CD4-positive, alpha-beta T cell treated with Interleukin-10 for 1 hour (primary cell): ENCODE measurements around the gene FERMT1.
"Not testable (repeated sequence)": the region's sequence is repeated elsewhere in the genome, so short reads cannot be mapped to it uniquely, and the experiment has no call there.

Experiments
- DNase-seq: peaks from one replicate; pipeline ENCODE4 v3.0.0-alpha.2; 2020

FERMT1 gene

DNA sequence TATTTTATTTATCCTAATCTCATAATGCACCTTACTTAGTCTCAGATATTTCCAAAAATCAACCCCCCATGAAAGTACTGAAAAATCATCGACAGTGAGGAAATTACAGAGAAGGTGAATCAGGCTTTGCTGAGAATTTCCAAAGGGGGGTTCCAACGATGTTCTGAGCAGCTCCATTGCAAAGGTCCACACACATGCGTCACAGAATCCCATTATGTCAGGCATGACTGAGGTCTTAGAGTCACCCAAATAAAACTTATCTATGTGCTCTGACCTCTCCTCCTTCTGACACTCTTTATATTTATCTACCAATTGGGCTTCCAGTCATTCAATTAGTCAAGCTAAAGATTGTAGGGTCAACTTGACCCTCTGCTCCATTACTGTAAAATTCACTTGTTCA lies 56.2 kb downstream of the FERMT1 start:
- DNase-seq = no peak

DNA sequence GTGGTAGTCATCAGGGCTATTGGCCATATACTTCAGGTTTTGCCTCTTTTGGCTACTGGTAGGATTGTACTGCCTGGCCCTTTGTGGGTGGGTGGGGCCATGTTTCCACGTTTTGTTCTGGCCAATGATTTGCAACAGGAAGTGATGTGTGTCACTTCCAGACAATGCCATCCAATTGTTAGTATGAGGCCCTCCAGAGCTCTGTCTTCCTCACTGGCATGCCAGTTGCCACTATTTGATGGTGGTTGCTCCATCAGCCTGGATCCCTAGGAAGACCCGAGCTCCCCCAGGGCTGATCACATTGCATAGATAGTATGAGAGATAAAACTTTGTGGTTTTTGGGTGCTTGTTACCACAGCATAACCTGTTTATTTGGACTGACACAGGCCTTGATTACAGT lies 61.3 kb downstream of the FERMT1 start:
- DNase-seq = no peak

DNA sequence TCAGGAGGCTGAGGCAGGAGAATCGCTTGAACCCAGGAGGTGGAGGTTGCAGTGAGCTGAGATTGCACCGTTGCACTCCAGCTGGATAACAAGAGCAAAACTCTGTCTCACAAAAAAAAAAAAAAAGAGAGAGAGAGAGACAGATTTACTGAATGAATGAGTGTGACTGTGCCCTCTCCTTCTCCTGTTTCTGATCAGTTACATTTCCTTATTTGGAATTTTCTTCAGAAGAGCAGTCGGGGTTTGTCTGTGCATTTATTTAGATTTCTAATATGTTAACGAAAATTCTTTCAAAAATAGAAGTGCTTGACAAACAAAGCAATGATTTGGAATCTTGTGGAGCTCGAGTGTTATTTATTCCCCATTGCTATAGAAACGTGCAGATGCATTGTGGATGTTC lies 62.6 kb downstream of the FERMT1 start:
- no peak for DNase-seq

GRCh38 chr20:6058684-6059295 lies 64.0 kb downstream of the FERMT1 start:
- no peak for DNase-seq

DNA sequence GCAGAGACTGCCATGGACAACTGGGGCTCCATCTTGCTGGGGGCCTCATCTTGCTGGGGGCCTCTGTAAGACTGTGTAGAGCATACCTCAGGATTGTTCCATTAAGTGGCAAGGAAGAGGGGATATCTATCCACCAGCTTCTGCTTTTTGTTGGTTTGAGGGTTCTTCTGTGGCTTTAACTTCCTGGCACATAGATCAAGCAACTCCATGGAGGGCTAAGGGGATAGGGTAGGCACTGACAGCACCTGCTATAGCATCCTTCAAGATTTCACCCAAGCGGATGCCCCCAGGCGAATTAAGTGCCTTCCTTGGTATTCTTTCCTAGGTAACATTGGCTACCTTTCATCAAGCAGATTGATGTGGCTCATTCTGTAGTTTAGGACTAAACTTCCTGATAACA lies 65.1 kb downstream of the FERMT1 start:
- DNase-seq = no peak

GRCh38 chr20:6057139-6057538 lies 65.7 kb downstream of the FERMT1 start:
- DNase-seq = no peak

GRCh38 chr20:6055981-6056569 lies 66.8 kb downstream of the FERMT1 start:
- no peak for DNase-seq

DNA sequence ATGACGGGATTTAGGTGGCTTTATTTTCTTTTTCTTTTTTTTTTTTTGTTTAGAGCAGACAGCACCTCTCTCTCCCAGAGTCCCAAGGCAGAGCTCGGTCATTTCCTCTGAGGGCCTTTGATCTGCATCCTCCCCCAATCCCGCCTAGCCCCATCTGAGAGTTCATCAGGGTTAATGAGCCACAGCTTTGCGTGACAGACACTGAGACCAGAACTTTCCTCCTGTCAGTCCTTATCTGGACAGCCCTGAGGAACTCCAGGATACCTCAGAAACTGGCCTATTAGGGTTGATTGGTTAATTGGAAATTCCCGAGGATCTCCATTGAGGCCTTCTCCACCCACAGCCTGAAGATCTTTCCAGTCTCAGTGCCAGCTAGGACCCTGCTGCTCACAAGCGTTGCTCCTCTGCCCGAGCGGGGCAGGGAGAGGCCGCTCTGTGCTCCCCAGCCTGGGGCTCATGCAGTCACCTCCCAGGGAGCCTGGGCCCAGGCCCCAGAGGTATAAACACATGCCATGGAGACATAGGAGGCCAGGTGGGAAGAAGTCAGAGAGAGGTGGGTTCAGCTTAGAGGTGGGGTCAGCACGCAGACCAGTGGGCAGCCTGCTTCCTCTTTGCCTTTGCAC lies 67.6 kb downstream of the FERMT1 start:
- no peak for DNase-seq

GRCh38 chr20:6054689-6055051 lies 68.2 kb downstream of the FERMT1 start:
- DNase-seq = not testable (repeated sequence)

- no peak for DNase-seq
Measured at GRCh38 chr20:6053776-6054688, 68.8 kb downstream of the FERMT1 start, which contains the start of gene LRRN4. Gene LRRN4 (minus strand): TSS chr20:6054060. CDS start chr20:6052799, 1,261 bp downstream.

GRCh38 chr20:6053064-6053775 lies 69.6 kb downstream of the FERMT1 start:
- no peak for DNase-seq

DNA sequence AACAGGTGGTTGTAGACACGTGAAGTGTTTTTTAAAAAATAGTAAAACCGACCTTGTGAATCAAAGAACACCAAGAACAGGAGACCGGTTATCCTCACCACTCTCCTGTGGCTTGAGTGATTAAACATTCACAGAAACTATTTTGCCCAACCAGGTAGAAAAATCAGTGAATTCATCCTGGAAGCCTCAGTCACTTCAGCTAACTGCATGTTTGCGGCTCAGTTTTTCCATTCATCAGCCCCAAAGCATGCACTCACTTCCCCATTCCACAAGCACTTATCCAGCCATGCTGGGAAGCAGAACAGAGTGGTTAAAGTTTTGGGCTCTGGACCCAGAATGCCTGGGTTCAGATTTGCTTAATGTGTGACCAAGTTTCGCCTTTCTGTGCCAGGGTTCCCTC lies 71.3 kb downstream of the FERMT1 start:
- no peak for DNase-seq

DNA sequence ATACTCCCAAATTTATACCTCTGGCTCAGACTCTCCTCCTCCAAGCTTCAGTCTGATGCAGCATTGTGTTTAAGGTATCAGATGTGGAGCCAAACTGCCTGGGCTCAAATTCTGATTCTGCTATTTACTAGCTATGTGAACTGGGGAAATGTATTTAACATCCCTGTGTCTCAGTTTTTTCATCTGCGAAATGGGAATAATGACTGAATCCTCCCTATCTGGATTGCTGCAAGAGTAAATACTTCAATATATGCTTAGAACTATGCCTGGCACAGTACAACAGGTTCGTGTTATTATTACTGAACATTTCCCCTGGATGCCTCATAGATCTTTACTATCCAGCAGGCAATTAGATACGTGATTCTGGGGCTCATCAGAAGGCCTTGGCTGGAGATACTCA lies 74.4 kb downstream of the FERMT1 start:
- no peak for DNase-seq

GRCh38 chr20:6046432-6046831 lies 76.4 kb downstream of the FERMT1 start:
- no peak for DNase-seq

DNA sequence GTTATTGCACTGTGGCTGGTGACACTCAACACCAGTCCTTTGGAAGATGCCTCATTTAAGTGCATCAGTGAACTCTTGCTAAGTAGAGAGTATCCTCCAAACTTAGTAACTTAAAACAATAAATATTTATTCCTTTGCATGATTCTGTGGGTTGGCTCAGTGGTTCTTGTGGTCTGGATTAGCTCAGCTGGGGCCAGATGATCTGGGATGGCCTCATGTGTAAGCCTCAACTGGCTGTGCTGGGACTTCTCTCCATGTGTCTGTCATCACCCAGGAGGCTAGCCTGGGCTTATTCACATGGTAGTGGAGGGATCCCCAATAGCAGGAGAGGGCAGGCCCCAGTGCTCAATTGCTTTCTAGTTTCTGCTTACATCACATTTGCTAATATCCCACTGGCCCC lies 77.3 kb downstream of the FERMT1 start:
- DNase-seq = no peak

GRCh38 chr20:6044115-6044514 lies 78.7 kb downstream of the FERMT1 start:
- no peak for DNase-seq

- DNase-seq = no peak
Measured at GRCh38 chr20:6041808-6042265, 81.0 kb downstream of the FERMT1 start.

DNA sequence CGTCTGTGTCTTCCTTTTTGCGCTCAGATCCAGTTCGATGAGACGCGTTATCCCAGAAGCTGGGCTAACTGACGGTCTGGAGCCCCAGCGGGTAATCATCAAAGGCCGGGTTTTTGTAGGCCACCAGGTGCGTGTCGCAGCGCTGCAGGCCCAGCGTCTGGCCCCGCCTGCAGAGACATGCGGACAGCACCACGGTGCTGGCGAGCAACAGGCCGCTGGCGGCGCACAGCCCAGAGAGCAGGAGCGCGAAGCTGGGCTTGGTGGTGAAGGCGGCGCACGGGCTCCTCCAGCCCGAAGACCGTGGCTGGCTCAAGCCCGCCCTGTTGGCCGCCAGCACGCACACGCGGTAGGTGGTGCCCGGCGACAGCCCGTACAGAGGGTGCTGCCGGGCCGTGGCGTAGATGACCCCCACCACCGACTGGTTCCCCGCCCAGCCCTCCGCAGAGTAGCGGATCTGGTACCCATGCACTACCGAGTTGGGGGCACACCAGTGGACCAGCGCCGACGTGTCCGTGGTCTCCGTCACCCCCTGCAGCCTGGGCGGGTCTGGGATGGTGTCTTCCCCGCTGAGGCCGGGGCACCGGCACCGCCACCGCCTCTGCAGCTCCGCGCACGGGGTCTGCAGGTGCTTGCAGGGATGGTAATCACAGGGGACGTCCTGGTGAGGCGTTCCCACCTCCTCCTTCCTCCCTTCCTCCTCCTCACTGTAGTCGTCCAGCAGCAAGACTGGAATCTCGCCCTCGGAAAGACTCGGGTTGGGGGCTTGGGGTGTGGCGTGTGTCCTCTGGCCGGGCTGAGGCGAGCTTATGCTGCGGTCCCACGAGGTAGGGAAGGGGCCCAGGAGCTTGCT lies 81.6 kb downstream of the FERMT1 start:
- no peak for DNase-seq

GRCh38 chr20:6040540-6040939 lies 82.3 kb downstream of the FERMT1 start:
- DNase-seq = no peak

GRCh38 chr20:6039766-6040165 lies 83.1 kb downstream of the FERMT1 start:
- no peak for DNase-seq

GRCh38 chr20:6038256-6038655 lies 84.6 kb downstream of the FERMT1 start:
- no peak for DNase-seq

- no peak for DNase-seq
Measured at GRCh38 chr20:6037082-6037481, 85.7 kb downstream of the FERMT1 start.
